Activated CD4-positive, alpha-beta memory T cell treated with anti-CD3 and anti-CD28 coated beads, Interleukin-2, amount 10 ng/mL, durations not matched to agents 7 days and 5 days (primary cell): ENCODE results near the gene RAPGEF3. TPM values are rescaled to one million over a fixed set of nuclear protein-coding genes. Genes with fewer than 3 reads are reported as not detected.

Experiments used
- CTCF ChIA-PET: fragments of 350-600 bp; sonication (Branson Sonifier 250); formaldehyde crosslinking; loops from one replicate; lab custom pipeline; 2021; ENCODE audit warnings: antibody characterized with exemption, inconsistent platforms; lab: Charles Lee
- POLR2A ChIA-PET: fragments of 350-600 bp; sonication (Branson Sonifier 250); formaldehyde crosslinking; loops from one replicate; lab custom pipeline; 2021; ENCODE audit warnings: antibody characterized with exemption; lab: Charles Lee
- DNase-seq: peaks from one replicate; pipeline ENCODE4 v3.0.0-alpha.2; 2020
- H3K27ac Mint-ChIP-seq: one replicate; pipeline ENCODE4 v1.8.0; 2021; ENCODE audit warnings: mild to moderate bottlenecking, mixed read lengths
- H3K27me3 Mint-ChIP-seq: one replicate; pipeline ENCODE4 v1.8.0; 2021; ENCODE audit warnings: mixed read lengths
- H3K36me3 Mint-ChIP-seq: one replicate; pipeline ENCODE4 v1.8.0; 2021; ENCODE audit warnings: low read depth, mixed read lengths
- H3K4me1 Mint-ChIP-seq: one replicate; pipeline ENCODE4 v1.8.0; 2021; ENCODE audit warnings: mixed read lengths
- H3K4me3 Mint-ChIP-seq: one replicate; pipeline ENCODE4 v1.8.0; 2021; ENCODE audit warnings: mild to moderate bottlenecking, mixed read lengths
- H3K9me3 Mint-ChIP-seq: one replicate; pipeline ENCODE4 v1.8.0; 2021; ENCODE audit warnings: mixed read lengths
- total RNA-seq, 2 experiments: library from RNA; stranded (reverse); gene quantifications; one replicate each; pipeline ENCODE4 v1.2.3, GENCODE V29; 2021

Gene RAPGEF3
- total RNA-seq, 2 experiments from 2014 or later, result 1.4 to 1.6 TPM

GRCh38 chr12:47781479-47782371 lies 23.0 kb upstream of the RAPGEF3 start:
- DNase-seq, result no peak
- Mint-ChIP-seq H3K27me3 (no peaks in the 10 kb centered on the region), H3K27ac (peak overlapping the region; percentile 64), H3K36me3 (peaks cover 51% of the 10 kb centered on the region), H3K9me3 (no peaks in the 10 kb centered on the region), H3K4me1 (peaks cover 27% of the 10 kb centered on the region), H3K4me3 (peak overlapping the region; percentile 7)
- ChIA-PET CTCF (interaction anchor here (1.3 to 18.5 kb wide), 4 partner anchors 12 to 53 kb away, joined by 4 to 431 read pairs (median 159); no protein-coding TSS in a partner anchor), POLR2A (interaction anchor here (0.6 to 6.8 kb wide), 13 partner anchors 8 to 80 kb away, joined by 3 to 55 read pairs (median 7); partner anchors contain the start of genes RPAP3 and SLC48A1)

- no peak for DNase-seq
- H3K36me3 Mint-ChIP-seq, result peaks cover 34% of the 10 kb centered on the region
- no peak overlapping the region for H3K4me3 Mint-ChIP-seq
- POLR2A ChIA-PET, result interaction anchor here (0.8 to 6.8 kb wide), 15 partner anchors 12 to 60 kb away, joined by 3 to 55 read pairs (median 5); no protein-coding TSS in a partner anchor
- no peaks in the 10 kb centered on the region for H3K9me3 Mint-ChIP-seq
- no peak overlapping the region for H3K27ac Mint-ChIP-seq
- H3K4me1 Mint-ChIP-seq, result peaks cover 43% of the 10 kb centered on the region
- CTCF ChIA-PET, result interaction anchor here (1.3 to 18.5 kb wide), 7 partner anchors 10 to 64 kb away, joined by 6 to 431 read pairs (median 34); no protein-coding TSS in a partner anchor
- H3K27me3 Mint-ChIP-seq, result no peaks in the 10 kb centered on the region
Measured at GRCh38 chr12:47779943-47780504, 21.3 kb upstream of the RAPGEF3 start.

GRCh38 chr12:47779301-47779942 lies 20.7 kb upstream of the RAPGEF3 start:
- ChIA-PET CTCF (interaction anchor here (0.6 to 18.5 kb wide), 10 partner anchors 9 to 373 kb away, joined by 3 to 431 read pairs (median 8); no protein-coding TSS in a partner anchor), POLR2A (interaction anchor here (1.0 to 6.8 kb wide), 14 partner anchors 13 to 61 kb away, joined by 3 to 55 read pairs (median 7); no protein-coding TSS in a partner anchor)
- Mint-ChIP-seq H3K4me3 (peak overlapping the region; percentile 24), H3K27me3 (no peaks in the 10 kb centered on the region), H3K36me3 (peaks cover 28% of the 10 kb centered on the region), H3K4me1 (peaks cover 49% of the 10 kb centered on the region), H3K9me3 (no peaks in the 10 kb centered on the region), H3K27ac (peak overlapping the region; percentile 65)
- DNase-seq, result peak; percentile 92

GRCh38 chr12:47778881-47779280 lies 20.2 kb upstream of the RAPGEF3 start:
- no peak overlapping the region for H3K4me3 Mint-ChIP-seq
- H3K9me3 Mint-ChIP-seq, result no peaks in the 10 kb centered on the region
- H3K4me1 Mint-ChIP-seq, result peaks cover 54% of the 10 kb centered on the region
- H3K27ac Mint-ChIP-seq, result no peak overlapping the region
- H3K36me3 Mint-ChIP-seq, result peaks cover 26% of the 10 kb centered on the region
- no peaks in the 10 kb centered on the region for H3K27me3 Mint-ChIP-seq
- POLR2A ChIA-PET, result interaction anchor here (1.3 to 6.8 kb wide), 8 partner anchors 14 to 59 kb away, joined by 3 to 55 read pairs (median 12); no protein-coding TSS in a partner anchor
- CTCF ChIA-PET, result interaction anchor here (0.6 to 18.5 kb wide), 10 partner anchors 9 to 374 kb away, joined by 3 to 431 read pairs (median 8); no protein-coding TSS in a partner anchor
- DNase-seq, result no peak

- POLR2A ChIA-PET, result interaction anchor here (1.2 to 6.8 kb wide), 11 partner anchors 9 to 62 kb away, joined by 3 to 55 read pairs (median 11); no protein-coding TSS in a partner anchor
- no peaks in the 10 kb centered on the region for H3K27me3 Mint-ChIP-seq
- no peak overlapping the region for H3K4me3 Mint-ChIP-seq
- peak overlapping the region; percentile 33 for H3K27ac Mint-ChIP-seq
- no peak for DNase-seq
- H3K9me3 Mint-ChIP-seq, result no peaks in the 10 kb centered on the region
- peaks cover 25% of the 10 kb centered on the region for H3K36me3 Mint-ChIP-seq
- CTCF ChIA-PET, result interaction anchor here (0.7 to 18.5 kb wide), 10 partner anchors 8 to 426 kb away, joined by 3 to 431 read pairs (median 9); no protein-coding TSS in a partner anchor
- peaks cover 58% of the 10 kb centered on the region for H3K4me1 Mint-ChIP-seq
Measured at GRCh38 chr12:47777741-47778558, 19.3 kb upstream of the RAPGEF3 start.

GRCh38 chr12:47777151-47777550 lies 18.5 kb upstream of the RAPGEF3 start:
- H3K27ac Mint-ChIP-seq, result peak overlapping the region; percentile 31
- no peak for DNase-seq
- H3K9me3 Mint-ChIP-seq, result no peaks in the 10 kb centered on the region
- peaks cover 5% of the 10 kb centered on the region for H3K27me3 Mint-ChIP-seq
- peaks cover 19% of the 10 kb centered on the region for H3K36me3 Mint-ChIP-seq
- ChIA-PET POLR2A (interaction anchor here (1.0 to 6.8 kb wide), 10 partner anchors 8 to 381 kb away, joined by 3 to 55 read pairs (median 6); no protein-coding TSS in a partner anchor), CTCF (interaction anchor here (0.9 to 18.5 kb wide), 8 partner anchors 11 to 71 kb away, joined by 3 to 431 read pairs (median 21); no protein-coding TSS in a partner anchor)
- H3K4me3 Mint-ChIP-seq, result no peak overlapping the region
- peaks cover 60% of the 10 kb centered on the region for H3K4me1 Mint-ChIP-seq

- H3K27me3 Mint-ChIP-seq, result peaks cover 5% of the 10 kb centered on the region
Measured at GRCh38 chr12:47776471-47777143, 17.9 kb upstream of the RAPGEF3 start.

GRCh38 chr12:47775100-47775911 lies 16.6 kb upstream of the RAPGEF3 start:
- peak overlapping the region; percentile 24 for H3K4me3 Mint-ChIP-seq
- ChIA-PET CTCF (interaction anchor here (0.5 to 18.5 kb wide), 11 partner anchors 9 to 583 kb away, joined by 3 to 431 read pairs (median 8); no protein-coding TSS in a partner anchor), POLR2A (interaction anchor here (0.7 to 4.0 kb wide), 7 partner anchors 8 to 63 kb away, joined by 3 to 15 read pairs (median 5); partner anchors contain the start of gene RAPGEF3)
- DNase-seq, result no peak
- H3K36me3 Mint-ChIP-seq, result peaks cover 9% of the 10 kb centered on the region
- H3K9me3 Mint-ChIP-seq, result no peaks in the 10 kb centered on the region
- H3K27me3 Mint-ChIP-seq, result peaks cover 5% of the 10 kb centered on the region
- H3K4me1 Mint-ChIP-seq, result peaks cover 57% of the 10 kb centered on the region
- H3K27ac Mint-ChIP-seq, result no peak overlapping the region

More at GRCh38 chr12:47776471-47777143, 17.9 kb upstream of the RAPGEF3 start:
- Mint-ChIP-seq H3K9me3 (no peaks in the 10 kb centered on the region), H3K4me1 (peaks cover 60% of the 10 kb centered on the region), H3K27ac (peak overlapping the region; percentile 31), H3K36me3 (peaks cover 14% of the 10 kb centered on the region), H3K4me3 (no peak overlapping the region)
- ChIA-PET CTCF (interaction anchor here (0.9 to 18.5 kb wide), 9 partner anchors 10 to 125 kb away, joined by 3 to 431 read pairs (median 9); no protein-coding TSS in a partner anchor), POLR2A (interaction anchor here (1.0 to 6.8 kb wide), 12 partner anchors 8 to 381 kb away, joined by 3 to 55 read pairs (median 5); no protein-coding TSS in a partner anchor)
- no peak for DNase-seq

GRCh38 chr12:47774663-47775062 lies 16.0 kb upstream of the RAPGEF3 start:
- peaks cover 5% of the 10 kb centered on the region for H3K27me3 Mint-ChIP-seq
- ChIA-PET POLR2A (interaction anchor here (1.3 to 4.0 kb wide), 6 partner anchors 7 to 64 kb away, joined by 3 to 15 read pairs (median 6); partner anchors contain the start of gene RAPGEF3), CTCF (interaction anchor here (1.2 to 18.5 kb wide), 7 partner anchors 8 to 60 kb away, joined by 3 to 431 read pairs (median 9); no protein-coding TSS in a partner anchor)
- H3K4me3 Mint-ChIP-seq, result peak overlapping the region; percentile 91
- no peak overlapping the region for H3K27ac Mint-ChIP-seq
- no peak for DNase-seq
- peaks cover 54% of the 10 kb centered on the region for H3K4me1 Mint-ChIP-seq
- no peaks in the 10 kb centered on the region for H3K9me3 Mint-ChIP-seq
- H3K36me3 Mint-ChIP-seq, result peaks cover 9% of the 10 kb centered on the region
